NCI-H82 treated with DMSO at 0.1 percent for 48 hours (cell line): ENCODE data around the gene OR14A16.

Source experiments
- DNase-seq: peaks from one replicate; lab custom pipeline; 2025; ENCODE audit not compliant: unreplicated experiment; lab: John Stamatoyannopoulos, UW

OR14A16 gene

GRCh38 chr1:247824023-247824422 lies at the start of gene OR14A16:
Gene OR14A16, minus strand, starts transcription at chr1:247824119. Its CDS starts 8,390 bp downstream, at chr1:247815729.
- no peak for DNase-seq

GRCh38 chr1:247865416-247865815 lies 41.5 kb upstream of the OR14A16 start:
- DNase-seq, result no peak

GRCh38 chr1:247864644-247865043 lies 40.7 kb upstream of the OR14A16 start:
- DNase-seq, result no peak

- DNase-seq, result no peak
These were observed 38.8 kb upstream of the OR14A16 start for GRCh38 chr1:247862756-247863155.

GRCh38 chr1:247857985-247858619 lies 34.2 kb upstream of the OR14A16 start:
- no peak for DNase-seq

GRCh38 chr1:247857069-247857984 lies 33.4 kb upstream of the OR14A16 start, which contains the start of gene TRIM58:
Gene TRIM58, plus strand, starts transcription at chr1:247857187. Its CDS starts 60 bp downstream, at chr1:247857247.
- no peak for DNase-seq

GRCh38 chr1:247855911-247856310 lies 32.0 kb upstream of the OR14A16 start:
- no peak for DNase-seq

- no peak for DNase-seq
These were observed 31.1 kb upstream of the OR14A16 start for GRCh38 chr1:247854899-247855545.

- DNase-seq, result no peak
These were observed 25.7 kb upstream of the OR14A16 start for GRCh38 chr1:247849616-247850015.

- no peak for DNase-seq
These were observed 24.4 kb upstream of the OR14A16 start for GRCh38 chr1:247848346-247848745.

GRCh38 chr1:247845693-247846017 lies 21.7 kb upstream of the OR14A16 start:
- DNase-seq, result no peak

- no peak for DNase-seq
These were observed 21.2 kb upstream of the OR14A16 start for GRCh38 chr1:247845011-247845692.

- DNase-seq, result no peak
These were observed 19.5 kb upstream of the OR14A16 start for GRCh38 chr1:247843411-247843810.

GRCh38 chr1:247841796-247842195 lies 17.9 kb upstream of the OR14A16 start, which contains the start of gene OR11L1:
Gene OR11L1, minus strand, starts transcription at chr1:247841896. Its CDS starts 0 bp downstream, at chr1:247841896.
- DNase-seq, result no peak

- no peak for DNase-seq
These were observed 16.9 kb upstream of the OR14A16 start for GRCh38 chr1:247840818-247841217.

- no peak for DNase-seq
These were observed 9.7 kb upstream of the OR14A16 start for GRCh38 chr1:247833601-247834000.

GRCh38 chr1:247829656-247830055 lies 5.7 kb upstream of the OR14A16 start:
- DNase-seq, result no peak

GRCh38 chr1:247825362-247825761 lies 1.4 kb upstream of the OR14A16 start:
- DNase-seq, result no peak

- DNase-seq, result no peak
These were observed 1.9 kb downstream of the OR14A16 start for GRCh38 chr1:247822060-247822459.

- DNase-seq, result no peak
These were observed 11.3 kb downstream of the OR14A16 start for GRCh38 chr1:247812637-247813036.

- no peak for DNase-seq
These were observed 26.4 kb downstream of the OR14A16 start for GRCh38 chr1:247797518-247797917.
